Sigmoid colon (tissue), 7 donors: ENCODE measurements around the gene AGXT. TPM values are rescaled to one million over a fixed set of nuclear protein-coding genes. Genes with fewer than 3 reads are reported as not detected.

Experiments
- DNase-seq: peaks from one replicate; pipeline ENCODE4 v3.0.0-alpha.2; 2019
- H3K27ac ChIP-seq, 4 donors: fragments of 200-600 bp; sonication (generic); one replicate each; pipeline ENCODE4 v1.5.1; 2016 to 2019; ENCODE audit warnings: mild to moderate bottlenecking in 1 of 4
- H3K27me3 ChIP-seq, 3 donors: fragments of 200-600 bp; sonication (generic); one replicate each; pipeline ENCODE4 v1.5.1; 2019; ENCODE audit warnings: mild to moderate bottlenecking in 1 of 3
- H3K36me3 ChIP-seq, 4 donors: fragments of 200-600 bp; sonication (generic); one replicate each; pipeline ENCODE4 v1.5.1; 2016 to 2019
- H3K4me1 ChIP-seq, 4 donors: fragments of 200-600 bp; sonication (generic); one replicate each; pipeline ENCODE4 v1.5.1; 2017 to 2019
- H3K4me3 ChIP-seq, 4 donors: fragments of 200-600 bp; sonication (generic); one replicate each; pipeline ENCODE4 v1.5.1; 2017 to 2019; ENCODE audit warnings: mild to moderate bottlenecking in 2 of 4, moderate library complexity in 1 of 4
- H3K9me3 ChIP-seq, 4 donors: fragments of 200-600 bp in 3 of 4; sonication (generic) in 3 of 4; one replicate each; pipeline versions ENCODE4 v1.5.1 to v1.6.1; 2013 to 2019
- CTCF ChIP-seq, 4 experiments: fragments of 450-650 bp in 3 of 4; fragments of 200-600 bp in 1 of 4; IDR thresholded peaks; one replicate each; pipeline ENCODE4 v1.5.1; 2016 to 2019; ENCODE audit warnings: antibody characterized with exemption in 4 of 4, mild to moderate bottlenecking in 3 of 4, moderate library complexity in 2 of 4
- EP300 ChIP-seq, 4 donors: sonication (generic); formaldehyde crosslinking; IDR thresholded peaks; one replicate each; pipeline ENCODE4 v1.6.1; 2017; ENCODE audit warnings: antibody characterized with exemption in 4 of 4
- POLR2A ChIP-seq, 2 donors: fragments of 450-650 bp; IDR thresholded peaks; one replicate each; pipeline ENCODE4 v1.6.1; 2016; ENCODE audit warnings: antibody characterized with exemption in 2 of 2, mild to moderate bottlenecking in 2 of 2, moderate library complexity in 2 of 2
- POLR2AphosphoS5 ChIP-seq, 4 donors: sonication (generic); formaldehyde crosslinking; IDR thresholded peaks; one replicate each; pipeline ENCODE4 v1.6.1; 2017; ENCODE audit warnings: antibody characterized with exemption in 4 of 4
- WGBS, 2 donors: extraction: QIAGEN DNeasy Blood & Tissue Kit; methylation state at CpG; one replicate each; pipeline ENCODE4 v1.1.7; 2013; 5-methylcytosine and 5-hydroxymethylcytosine counted together
- intact Hi-C: fragments of 100-400 bp; cut with DNase I; formaldehyde crosslinking; loops from one replicate; pipeline ENCODE4 v1.15.1; 2023
- polyA plus RNA-seq, 3 donors: library from polyadenylated mRNA; stranded (reverse); fragments of 200-250 nt; gene quantifications; one replicate each; pipeline ENCODE4 v1.2.3, GENCODE V29; 2013
- total RNA-seq, 4 donors: library from RNA; depleted of rRNA; stranded (reverse); fragments of >200 nt; gene quantifications; one replicate each; pipeline ENCODE4 v1.1.0, GENCODE V29; 2016
- donor health status: healthy with polysubstance abuse.
- donor health status: Bipolar disorder and iron deficiency.
- donor health status: healthy.

AGXT gene
- total and polyA plus RNA-seq, 7 donors: 0.60 to 2.4 (median 1.6) TPM; not detected in 4

- Histone ChIP-seq H3K9me3 (no peaks in the 10 kb centered on the region), H3K4me1 (peaks cover 0 to 25% (median 14%) of the 10 kb centered on the region in 4 donors), H3K27ac (no peak overlapping the region), H3K27me3 (peaks cover 8 to 40% (median 24%) of the 10 kb centered on the region in 3 donors), H3K36me3 (no peaks in the 10 kb centered on the region), H3K4me3 (no peak overlapping the region)
- intact Hi-C loops: no loop called here
- WGBS, 2 donors: 78 to 86% methylated on average over 10 of the region's 10 CpGs
- no peak for TF ChIP-seq EP300 (IDR thresholded peaks at IDR 0.05)
- no peak for TF ChIP-seq POLR2A (IDR thresholded peaks at IDR 0.05)
- TF ChIP-seq CTCF (IDR thresholded peaks at IDR 0.05): no peak
- no peak for TF ChIP-seq POLR2AphosphoS5 (IDR thresholded peaks at IDR 0.05)
- peak; percentile 57 for DNase-seq
Observed at GRCh38 chr2:240917684-240918257, 49.1 kb downstream of the AGXT start.

- H3K27ac ChIP-seq: no peak overlapping the region
- intact Hi-C loops: no loop called here
Observed at GRCh38 chr2:240918258-240919091, 49.9 kb downstream of the AGXT start.

GRCh38 chr2:240919161-240919781, 50.6 kb downstream of the AGXT start:
- peaks cover 8 to 25% (median 18%) of the 10 kb centered on the region in 3 donors for H3K27me3 ChIP-seq
- 84 to 87% methylated on average over 19 of the region's 19 CpGs for WGBS, 2 donors
- H3K4me1 ChIP-seq: peaks cover 0 to 19% (median 8%) of the 10 kb centered on the region in 4 donors
- no peak overlapping the region for H3K27ac ChIP-seq
- TF ChIP-seq CTCF (IDR thresholded peaks at IDR 0.05) (no peak), POLR2AphosphoS5 (IDR thresholded peaks at IDR 0.05) (no peak), EP300 (IDR thresholded peaks at IDR 0.05) (no peak), POLR2A (IDR thresholded peaks at IDR 0.05) (no peak)
- H3K36me3 ChIP-seq: no peaks in the 10 kb centered on the region
- no peak overlapping the region for H3K4me3 ChIP-seq
- intact Hi-C loops: no loop called here
- no peaks in the 10 kb centered on the region for H3K9me3 ChIP-seq
- peak; percentile 45 for DNase-seq

More at GRCh38 chr2:240918258-240919091, 49.9 kb downstream of the AGXT start:
- Histone ChIP-seq H3K27me3 (peaks cover 8 to 33% (median 24%) of the 10 kb centered on the region in 3 donors), H3K9me3 (no peaks in the 10 kb centered on the region), H3K36me3 (no peaks in the 10 kb centered on the region), H3K4me3 (no peak overlapping the region), H3K4me1 (peaks cover 0 to 25% (median 14%) of the 10 kb centered on the region in 4 donors)
- WGBS, 2 donors: 76 to 88% methylated on average over 36 of the region's 36 CpGs
- TF ChIP-seq EP300 (IDR thresholded peaks at IDR 0.05) (no peak), POLR2AphosphoS5 (IDR thresholded peaks at IDR 0.05) (no peak), CTCF (IDR thresholded peaks at IDR 0.05) (no peak), POLR2A (IDR thresholded peaks at IDR 0.05) (no peak)
- peak; percentile 51 for DNase-seq

GRCh38 chr2:240919786-240920782, 51.5 kb downstream of the AGXT start:
- WGBS, 2 donors: 88 to 91% methylated on average over 31 of the region's 31 CpGs
- DNase-seq: peak; percentile 50
- Histone ChIP-seq H3K27ac (no peak overlapping the region), H3K27me3 (peaks cover 7 to 17% (median 10%) of the 10 kb centered on the region in 3 donors), H3K36me3 (no peaks in the 10 kb centered on the region), H3K9me3 (no peaks in the 10 kb centered on the region), H3K4me1 (peaks cover 0 to 11% (median 4%) of the 10 kb centered on the region in 4 donors), H3K4me3 (no peak overlapping the region)
- intact Hi-C loops: no loop called here
- no peak for TF ChIP-seq CTCF (IDR thresholded peaks at IDR 0.05)
- TF ChIP-seq EP300 (IDR thresholded peaks at IDR 0.05): no peak
- no peak for TF ChIP-seq POLR2AphosphoS5 (IDR thresholded peaks at IDR 0.05)
- no peak for TF ChIP-seq POLR2A (IDR thresholded peaks at IDR 0.05)
